ENCODE data around the gene ITCH.

- TF ChIP-seq ZNF24 (IDR thresholded peaks at IDR 0.05): no peak
- no peak for TF ChIP-seq CEBPB (tag; IDR thresholded peaks at IDR 0.05)
These were observed 189.5 kb downstream of the ITCH start for GRCh38 chr20:34552569-34552968.
